Measurements from ENCODE around the gene ITPR1. TPM values are rescaled to one million over a fixed set of nuclear protein-coding genes. Genes with fewer than 3 reads are reported as not detected.

ITPR1 gene
- total and polyA plus RNA-seq, 2 experiments from 2014 or later: 6.8 to 21.0 TPM

DNA sequence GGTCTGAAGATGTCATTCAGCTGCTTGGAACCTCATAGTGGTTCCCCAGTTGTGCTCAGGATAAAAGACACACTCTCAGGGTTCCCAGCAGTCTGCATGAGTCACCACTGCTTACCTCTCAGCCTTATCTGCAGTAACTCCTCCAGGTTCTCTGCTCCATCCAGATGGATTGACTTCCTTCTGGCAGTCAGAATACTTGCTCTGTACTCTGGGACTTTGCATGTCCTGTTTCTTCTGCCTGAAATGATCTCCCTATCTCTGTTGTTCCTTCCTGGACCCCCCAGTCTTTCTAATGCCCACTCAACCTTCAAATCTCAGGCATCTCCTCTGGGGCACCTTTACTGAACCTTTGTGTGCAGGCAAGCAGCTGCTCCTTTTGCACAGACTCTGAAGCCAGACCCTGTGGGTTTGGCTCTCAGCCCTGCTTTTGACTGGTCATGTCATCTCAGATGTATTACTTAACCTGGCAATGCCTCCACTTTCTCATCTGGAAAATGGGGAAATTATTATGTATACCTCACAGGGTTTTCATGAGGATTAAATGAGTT, 38.4 kb downstream of the ITPR1 start (continued):
- TF ChIP-seq, protein P1, sequence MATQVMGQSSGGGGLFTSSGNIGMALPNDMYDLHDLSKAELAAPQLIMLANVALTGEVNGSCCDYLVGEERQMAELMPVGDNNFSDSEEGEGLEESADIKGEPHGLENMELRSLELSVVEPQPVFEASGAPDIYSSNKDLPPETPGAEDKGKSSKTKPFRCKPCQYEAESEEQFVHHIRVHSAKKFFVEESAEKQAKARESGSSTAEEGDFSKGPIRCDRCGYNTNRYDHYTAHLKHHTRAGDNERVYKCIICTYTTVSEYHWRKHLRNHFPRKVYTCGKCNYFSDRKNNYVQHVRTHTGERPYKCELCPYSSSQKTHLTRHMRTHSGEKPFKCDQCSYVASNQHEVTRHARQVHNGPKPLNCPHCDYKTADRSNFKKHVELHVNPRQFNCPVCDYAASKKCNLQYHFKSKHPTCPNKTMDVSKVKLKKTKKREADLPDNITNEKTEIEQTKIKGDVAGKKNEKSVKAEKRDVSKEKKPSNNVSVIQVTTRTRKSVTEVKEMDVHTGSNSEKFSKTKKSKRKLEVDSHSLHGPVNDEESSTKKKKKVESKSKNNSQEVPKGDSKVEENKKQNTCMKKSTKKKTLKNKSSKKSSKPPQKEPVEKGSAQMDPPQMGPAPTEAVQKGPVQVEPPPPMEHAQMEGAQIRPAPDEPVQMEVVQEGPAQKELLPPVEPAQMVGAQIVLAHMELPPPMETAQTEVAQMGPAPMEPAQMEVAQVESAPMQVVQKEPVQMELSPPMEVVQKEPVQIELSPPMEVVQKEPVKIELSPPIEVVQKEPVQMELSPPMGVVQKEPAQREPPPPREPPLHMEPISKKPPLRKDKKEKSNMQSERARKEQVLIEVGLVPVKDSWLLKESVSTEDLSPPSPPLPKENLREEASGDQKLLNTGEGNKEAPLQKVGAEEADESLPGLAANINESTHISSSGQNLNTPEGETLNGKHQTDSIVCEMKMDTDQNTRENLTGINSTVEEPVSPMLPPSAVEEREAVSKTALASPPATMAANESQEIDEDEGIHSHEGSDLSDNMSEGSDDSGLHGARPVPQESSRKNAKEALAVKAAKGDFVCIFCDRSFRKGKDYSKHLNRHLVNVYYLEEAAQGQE (IDR thresholded peaks at IDR 0.05; ENCODE audit: unreplicated experiment): no peak
- TF ChIP-seq JUNB (IDR thresholded peaks at IDR 0.05; ENCODE audit: unreplicated experiment): no peak

GRCh38 chr3:4532535-4533112, 39.5 kb downstream of the ITPR1 start:
- no peak overlapping the region for H2AFZ ChIP-seq
- ATAC-seq (no peak), DNase-seq (ENCODE audit: low spot score) (no peak)
- Mint-ChIP-seq H3K4me1 (peaks cover 20% of the 10 kb centered on the region), H3K4me3 (no peak overlapping the region), H3K36me3 (ENCODE audit: low read depth) (peaks cover 3% of the 10 kb centered on the region; the same call in 1 of the 3 replicates), H3K27ac (no peak overlapping the region), H3K9me3 (peaks cover 5% of the 10 kb centered on the region; the same call in 1 of the 3 replicates), H3K27me3 (ENCODE audit: insufficient read depth, low read depth, poor library complexity) (peaks cover 9% of the 10 kb centered on the region)
- H3F3A ChIP-seq (replicated peaks; ENCODE audit: low read depth): no peaks in the 10 kb centered on the region
- H3K36me3 ChIP-seq (ENCODE audit: insufficient read depth): no peaks in the 10 kb centered on the region
- H3K4me2 ChIP-seq: no peak overlapping the region
- no peaks in the 10 kb centered on the region for H3K9me2 ChIP-seq (ENCODE audit: insufficient read depth)
- H3K4me3 ChIP-seq: no peak overlapping the region
- no peaks in the 10 kb centered on the region for H3K79me2 ChIP-seq (replicated peaks; ENCODE audit: insufficient read depth)
- TF ChIP-seq, protein P2, sequence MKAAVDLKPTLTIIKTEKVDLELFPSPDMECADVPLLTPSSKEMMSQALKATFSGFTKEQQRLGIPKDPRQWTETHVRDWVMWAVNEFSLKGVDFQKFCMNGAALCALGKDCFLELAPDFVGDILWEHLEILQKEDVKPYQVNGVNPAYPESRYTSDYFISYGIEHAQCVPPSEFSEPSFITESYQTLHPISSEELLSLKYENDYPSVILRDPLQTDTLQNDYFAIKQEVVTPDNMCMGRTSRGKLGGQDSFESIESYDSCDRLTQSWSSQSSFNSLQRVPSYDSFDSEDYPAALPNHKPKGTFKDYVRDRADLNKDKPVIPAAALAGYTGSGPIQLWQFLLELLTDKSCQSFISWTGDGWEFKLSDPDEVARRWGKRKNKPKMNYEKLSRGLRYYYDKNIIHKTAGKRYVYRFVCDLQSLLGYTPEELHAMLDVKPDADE (IDR thresholded peaks at IDR 0.05): no peak
- no peak for TF ChIP-seq EZH2phosphoT487 (IDR thresholded peaks at IDR 0.05; ENCODE audit: unreplicated experiment)
- no peaks in the 10 kb centered on the region for H3K27me3 ChIP-seq (ENCODE audit: insufficient read depth)
- H4K20me1 ChIP-seq (replicated peaks; ENCODE audit: insufficient read depth): no peaks in the 10 kb centered on the region
- H3K27ac ChIP-seq (ENCODE audit: low read depth): no peak overlapping the region
- peaks cover 14% of the 10 kb centered on the region for H3K4me1 ChIP-seq (ENCODE audit: insufficient read depth)

DNA sequence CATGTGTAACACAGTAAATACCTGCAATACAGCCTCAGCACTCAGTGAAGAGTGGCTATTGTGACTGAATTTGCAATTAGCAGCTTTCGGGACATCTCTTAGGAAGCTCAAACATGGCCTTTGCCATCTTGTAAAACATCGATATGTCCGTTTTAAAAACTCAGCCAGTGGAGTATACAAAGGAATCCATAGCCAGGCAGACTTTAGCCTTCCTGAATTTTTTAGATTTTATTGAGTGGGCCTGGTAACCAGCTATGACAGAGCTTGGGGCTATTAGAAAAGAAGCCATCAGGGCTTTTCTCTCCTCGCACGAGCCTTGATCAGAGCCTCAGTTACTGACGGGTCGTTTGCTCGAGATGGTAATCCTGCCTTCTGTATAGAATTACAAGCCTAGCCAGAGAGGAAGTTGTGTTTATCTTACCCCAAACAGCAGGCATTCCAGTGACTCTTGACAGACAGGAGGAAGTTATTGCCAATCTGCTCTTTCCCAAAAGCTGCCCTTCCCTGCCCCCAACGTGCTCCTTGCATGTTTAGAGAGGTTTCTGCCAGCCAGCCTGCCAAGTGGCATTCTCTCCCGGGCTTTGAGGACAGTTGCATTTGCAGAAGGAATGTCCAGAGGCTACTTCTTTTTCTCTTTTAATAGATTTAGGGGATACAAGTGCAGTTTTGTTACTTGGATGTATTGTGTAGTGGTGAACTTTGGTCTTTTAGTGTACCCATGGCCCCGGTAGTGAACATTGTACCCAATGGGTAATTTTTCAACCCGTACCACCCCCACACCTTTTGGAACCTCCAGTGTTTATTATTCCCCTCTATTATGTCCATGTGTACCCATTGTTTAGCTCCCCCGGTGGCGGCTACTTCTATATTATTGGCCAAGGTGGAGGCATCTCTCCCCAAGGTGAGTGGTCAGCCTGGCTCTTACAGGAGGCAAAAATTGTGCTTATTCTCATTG, 40.6 kb downstream of the ITPR1 start:
- ATAC-seq (peak; percentile 70), DNase-seq (ENCODE audit: low spot score) (peak; percentile 40)
- Mint-ChIP-seq H3K36me3 (ENCODE audit: low read depth) (peaks cover 9% of the 10 kb centered on the region; the same call in 2 of the 3 replicates), H3K4me1 (peaks cover 20% of the 10 kb centered on the region), H3K4me3 (no peak overlapping the region), H3K27me3 (ENCODE audit: insufficient read depth, low read depth, poor library complexity) (peaks cover 9% of the 10 kb centered on the region), H3K27ac (no peak overlapping the region), H3K9me3 (peaks cover 12% of the 10 kb centered on the region)
- Histone ChIP-seq H3K4me1 (ENCODE audit: insufficient read depth) (peaks cover 14% of the 10 kb centered on the region), H3K4me3 (no peak overlapping the region), H4K20me1 (replicated peaks; ENCODE audit: insufficient read depth) (no peaks in the 10 kb centered on the region), H3K4me2 (peak overlapping the region; percentile 49), H3F3A (replicated peaks; ENCODE audit: low read depth) (no peaks in the 10 kb centered on the region), H3K27ac (ENCODE audit: low read depth) (peak overlapping the region; percentile 8; the same call in 1 of the 2 replicates), H3K79me2 (replicated peaks; ENCODE audit: insufficient read depth) (no peaks in the 10 kb centered on the region), H2AFZ (no peak overlapping the region), H3K27me3 (ENCODE audit: insufficient read depth) (no peaks in the 10 kb centered on the region), H3K36me3 (ENCODE audit: insufficient read depth) (no peaks in the 10 kb centered on the region; the same call in 1 of the 2 replicates), H3K9me2 (ENCODE audit: insufficient read depth) (no peaks in the 10 kb centered on the region)
- TF ChIP-seq, protein P2 (IDR thresholded peaks at IDR 0.05): no peak
- TF ChIP-seq, protein P3, sequence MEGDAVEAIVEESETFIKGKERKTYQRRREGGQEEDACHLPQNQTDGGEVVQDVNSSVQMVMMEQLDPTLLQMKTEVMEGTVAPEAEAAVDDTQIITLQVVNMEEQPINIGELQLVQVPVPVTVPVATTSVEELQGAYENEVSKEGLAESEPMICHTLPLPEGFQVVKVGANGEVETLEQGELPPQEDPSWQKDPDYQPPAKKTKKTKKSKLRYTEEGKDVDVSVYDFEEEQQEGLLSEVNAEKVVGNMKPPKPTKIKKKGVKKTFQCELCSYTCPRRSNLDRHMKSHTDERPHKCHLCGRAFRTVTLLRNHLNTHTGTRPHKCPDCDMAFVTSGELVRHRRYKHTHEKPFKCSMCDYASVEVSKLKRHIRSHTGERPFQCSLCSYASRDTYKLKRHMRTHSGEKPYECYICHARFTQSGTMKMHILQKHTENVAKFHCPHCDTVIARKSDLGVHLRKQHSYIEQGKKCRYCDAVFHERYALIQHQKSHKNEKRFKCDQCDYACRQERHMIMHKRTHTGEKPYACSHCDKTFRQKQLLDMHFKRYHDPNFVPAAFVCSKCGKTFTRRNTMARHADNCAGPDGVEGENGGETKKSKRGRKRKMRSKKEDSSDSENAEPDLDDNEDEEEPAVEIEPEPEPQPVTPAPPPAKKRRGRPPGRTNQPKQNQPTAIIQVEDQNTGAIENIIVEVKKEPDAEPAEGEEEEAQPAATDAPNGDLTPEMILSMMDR (conservative IDR thresholded peaks at IDR 0.05; ENCODE audit: low read depth in 2 of 2): peak; percentile 15 to 42; a peak in 2 of 4 replicates
- TF ChIP-seq JUNB (IDR thresholded peaks at IDR 0.05; ENCODE audit: unreplicated experiment) (no peak), POLR2AphosphoS5 (IDR thresholded peaks at IDR 0.05; ENCODE audit: low read depth) (no peak)

Measured in GM23338 (cell line).